Vagina (tissue), 2 donors: Measurements from ENCODE around the gene RNF10. TPM values are rescaled to one million over a fixed set of nuclear protein-coding genes. Genes with fewer than 3 reads are reported as not detected.

Experiments
- DNase-seq, 2 donors: peaks; one replicate each; pipeline ENCODE4 v3.0.0-alpha.2; 2017; ENCODE audit errors: extremely low spot score in 2 of 2
- H3K27ac ChIP-seq: fragments of 200-600 bp; sonication (generic); one replicate; pipeline ENCODE4 v1.5.1; 2019
- H3K27me3 ChIP-seq: fragments of 200-600 bp; sonication (generic); one replicate; pipeline ENCODE4 v1.5.1; 2019
- H3K36me3 ChIP-seq, 2 donors: fragments of 200-600 bp; sonication (generic); one replicate each; pipeline ENCODE4 v1.5.1; 2017 to 2019
- H3K4me1 ChIP-seq: fragments of 200-600 bp; sonication (generic); one replicate; pipeline ENCODE4 v1.5.1; 2019
- H3K4me3 ChIP-seq, 2 donors: fragments of 200-600 bp; sonication (generic); 1 replicate in 1 of 2; 2 replicates in 1 of 2; pipeline ENCODE4 v1.5.1; 2016 to 2019
- H3K9me3 ChIP-seq: fragments of 200-600 bp; sonication (generic); one replicate; pipeline ENCODE4 v1.5.1; 2019
- CTCF ChIP-seq, 3 experiments: fragments of 450-650 bp in 2 of 3; fragments of 200-600 bp in 1 of 3; sonication (generic) in 1 of 3; IDR thresholded peaks; one replicate each; pipeline ENCODE4 v1.5.1; 2017 to 2019; ENCODE audit warnings: antibody characterized with exemption in 3 of 3, mild to moderate bottlenecking in 2 of 3, moderate library complexity in 2 of 3
- POLR2A ChIP-seq, 2 donors: fragments of 450-650 bp; IDR thresholded peaks; one replicate each; pipeline ENCODE4 v1.6.1; 2017; ENCODE audit warnings: antibody characterized with exemption in 2 of 2, mild to moderate bottlenecking in 2 of 2, moderate library complexity in 2 of 2
- POLR2AphosphoS5 ChIP-seq, 2 donors: sonication (generic); formaldehyde crosslinking; IDR thresholded peaks; one replicate each; pipeline ENCODE4 v1.9.0; 2017; ENCODE audit warnings: antibody characterized with exemption in 2 of 2, mild to moderate bottlenecking in 2 of 2, low read depth in 1 of 2; ENCODE audit not compliant: insufficient read depth in 1 of 2
- intact Hi-C: fragments of 100-400 bp; cut with DNase I; formaldehyde crosslinking; loops from one replicate; pipeline ENCODE4 v1.15.1; 2023
- total RNA-seq: library from RNA; depleted of rRNA; stranded (reverse); fragments of >200 nt; gene quantifications from one replicate; pipeline ENCODE4 v1.2.3, GENCODE V29; 2016

Gene RNF10
- total RNA-seq, 1 donor from 2014 or later: 161 TPM

DNA sequence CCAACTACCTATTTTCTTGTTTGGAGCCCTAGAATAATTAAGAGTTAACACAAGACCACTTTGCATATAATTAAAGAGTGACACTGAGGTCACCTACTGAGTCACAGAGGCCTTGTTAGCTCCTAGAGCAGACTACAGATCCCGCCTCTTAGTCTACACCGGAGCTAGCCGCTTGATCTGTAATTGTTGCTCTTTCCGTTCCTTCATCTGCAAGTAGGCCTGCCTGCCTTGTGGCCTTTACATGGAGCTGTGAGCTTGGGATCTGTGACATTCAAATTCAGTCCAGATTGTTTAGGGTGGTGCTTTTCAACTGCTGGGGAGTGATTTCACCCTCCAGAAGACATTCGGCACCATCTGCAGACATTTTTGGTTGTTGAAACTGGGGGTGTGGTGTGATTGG is 43.8 kb upstream of the RNF10 start:
- TF ChIP-seq CTCF (IDR thresholded peaks at IDR 0.05): no peak
- TF ChIP-seq POLR2A (IDR thresholded peaks at IDR 0.05): no peak
- no peak for TF ChIP-seq POLR2AphosphoS5 (IDR thresholded peaks at IDR 0.05; ENCODE audit: insufficient read depth in 1 of 2, low read depth in 1 of 2)
- Histone ChIP-seq H3K36me3 (peaks cover 0 to 6% of the 10 kb centered on the region in 2 donors), H3K4me1 (peaks cover 14% of the 10 kb centered on the region), H3K27ac (no peak overlapping the region), H3K27me3 (no peaks in the 10 kb centered on the region), H3K9me3 (no peaks in the 10 kb centered on the region), H3K4me3 (no peak overlapping the region)
- intact Hi-C loops: no loop called here
- DNase-seq: no peak

DNA sequence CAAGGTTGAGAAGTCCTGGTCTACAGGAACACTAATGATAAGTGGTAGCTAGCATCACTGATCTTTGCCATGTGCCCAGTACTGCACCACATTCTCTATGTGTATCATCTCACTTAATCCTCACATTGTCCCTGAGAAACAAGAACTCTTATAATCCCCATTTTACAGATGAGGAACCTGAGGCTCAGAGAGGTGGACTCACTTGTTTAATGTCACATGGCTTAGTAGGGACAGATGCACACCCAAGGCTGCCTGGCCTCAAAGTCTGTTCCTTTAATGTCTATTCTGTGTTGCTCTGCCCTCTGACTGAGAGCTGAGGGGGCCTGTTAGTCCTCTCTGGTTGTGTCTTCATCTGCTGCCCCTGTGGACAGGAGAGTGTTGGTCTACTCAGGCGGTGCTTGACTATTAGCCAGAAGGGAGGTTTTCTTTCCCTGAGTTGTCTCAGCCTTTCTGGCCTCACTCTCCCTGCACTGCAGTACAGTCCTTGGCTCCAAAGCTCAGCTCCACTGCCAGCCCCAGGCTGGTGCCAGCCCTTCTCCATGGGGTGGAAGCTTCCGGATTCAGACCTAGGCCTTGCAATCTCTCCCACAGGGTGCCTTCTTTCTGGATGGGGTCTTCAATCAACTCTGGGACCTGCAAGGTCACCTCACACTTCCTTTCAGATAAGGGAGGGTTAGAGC is 43.2 kb upstream of the RNF10 start:
- TF ChIP-seq CTCF (IDR thresholded peaks at IDR 0.05): no peak
- no peak for TF ChIP-seq POLR2AphosphoS5 (IDR thresholded peaks at IDR 0.05; ENCODE audit: insufficient read depth in 1 of 2, low read depth in 1 of 2)
- TF ChIP-seq POLR2A (IDR thresholded peaks at IDR 0.05): no peak
- Histone ChIP-seq H3K27ac (no peak overlapping the region), H3K36me3 (peaks cover 0 to 6% of the 10 kb centered on the region in 2 donors), H3K4me3 (no peak overlapping the region), H3K4me1 (peaks cover 17% of the 10 kb centered on the region), H3K9me3 (no peaks in the 10 kb centered on the region), H3K27me3 (no peaks in the 10 kb centered on the region)
- intact Hi-C loops: no loop called here
- no peak for DNase-seq

DNA sequence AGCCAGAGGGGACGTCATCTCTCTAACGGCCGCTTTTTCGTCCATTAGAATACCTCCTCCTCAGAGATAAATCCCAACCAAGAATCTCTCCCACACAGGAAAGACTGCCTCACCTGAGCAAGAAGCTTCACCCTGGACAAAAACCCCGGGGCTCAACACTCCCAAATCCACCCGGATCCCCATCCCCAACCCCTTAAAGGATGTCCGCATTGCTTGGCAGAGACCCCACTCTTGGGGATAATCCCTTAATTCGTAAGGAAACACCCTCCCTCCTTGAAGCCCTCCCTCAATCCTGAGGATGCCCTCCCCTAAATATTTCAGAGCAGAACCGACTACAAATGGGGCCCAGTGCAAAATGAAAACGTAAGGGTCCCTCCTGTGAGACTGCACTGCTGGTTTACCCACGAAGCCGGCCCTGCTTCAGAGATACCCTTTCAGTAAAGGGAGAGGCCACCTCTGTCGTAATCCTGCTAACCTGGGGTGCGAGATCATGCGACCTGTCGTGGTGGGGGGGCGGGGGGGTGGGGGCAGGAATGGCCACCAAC is 38.9 kb upstream of the RNF10 start:
- peak overlapping the region; percentile 97 for H3K27ac ChIP-seq
- H3K4me3 ChIP-seq: peak overlapping the region; percentile 98 to 99
- H3K9me3 ChIP-seq: no peaks in the 10 kb centered on the region
- no peaks in the 10 kb centered on the region for H3K27me3 ChIP-seq
- no peak for TF ChIP-seq POLR2AphosphoS5 (IDR thresholded peaks at IDR 0.05; ENCODE audit: insufficient read depth in 1 of 2, low read depth in 1 of 2)
- no peak for TF ChIP-seq POLR2A (IDR thresholded peaks at IDR 0.05)
- no peak for TF ChIP-seq CTCF (IDR thresholded peaks at IDR 0.05)
- DNase-seq: no peak
- peaks cover 0 to 18% of the 10 kb centered on the region in 2 donors for H3K36me3 ChIP-seq
- peaks cover 25% of the 10 kb centered on the region for H3K4me1 ChIP-seq
- intact Hi-C loops: no loop called here

DNA sequence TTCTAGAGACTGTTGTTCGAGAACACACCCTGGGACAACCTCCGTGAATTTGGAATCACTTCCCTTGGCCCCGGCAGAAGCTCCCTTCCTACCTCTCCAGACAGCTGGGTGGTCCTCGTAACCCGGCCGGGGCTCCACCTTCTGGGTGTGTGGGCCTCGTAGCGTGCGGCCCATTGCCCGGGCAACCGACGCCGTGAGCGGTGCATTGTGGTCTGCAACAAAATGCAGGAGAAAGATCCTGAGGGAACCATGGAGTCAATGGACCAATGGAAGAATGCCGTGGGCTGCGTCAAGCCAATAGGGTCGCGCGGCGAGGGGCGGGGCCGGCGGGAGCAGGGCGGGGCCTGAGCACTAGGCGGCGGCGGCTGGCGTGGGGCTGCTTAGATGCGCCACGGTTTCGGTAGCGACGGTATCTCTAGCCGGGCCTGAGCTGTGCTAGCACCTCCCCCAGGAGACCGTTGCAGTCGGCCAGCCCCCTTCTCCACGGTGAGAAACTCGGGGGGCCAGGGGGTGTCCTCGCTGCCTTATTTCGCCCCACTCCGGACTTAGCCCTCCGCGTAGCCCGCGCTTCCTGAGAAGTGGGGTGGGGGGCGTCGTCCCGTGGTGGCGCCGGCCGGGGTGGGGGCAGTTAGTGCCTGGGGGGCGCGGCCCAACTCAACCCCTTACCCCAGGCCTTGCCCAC is 38.3 kb upstream of the RNF10 start, which contains the start of gene DYNLL1:
DYNLL1 (plus strand) TSS at position 383 of the 682 bp plus-strand sequence. CDS start 309 bp downstream, outside the sequence.
- Histone ChIP-seq H3K4me3 (peak within 1 kb of the TSS; percentile 98 to 99), H3K27me3 (no peaks in the 10 kb centered on the region), H3K4me1 (peaks cover 25% of the 10 kb centered on the region), H3K27ac (peak within 1 kb of the TSS; percentile 97), H3K36me3 (peaks cover 0 to 21% of the 10 kb centered on the region in 2 donors), H3K9me3 (no peaks in the 10 kb centered on the region)
- peak in 1 of 2 donors; percentile 96 for DNase-seq
- TF ChIP-seq POLR2A (IDR thresholded peaks at IDR 0.05): peak in 1 of 2 donors; percentile 92
- TF ChIP-seq CTCF (IDR thresholded peaks at IDR 0.05): no peak
- peak; percentile 35 to 96 for TF ChIP-seq POLR2AphosphoS5 (IDR thresholded peaks at IDR 0.05; ENCODE audit: insufficient read depth in 1 of 2, low read depth in 1 of 2)
- intact Hi-C loops: no loop called here
